CD4-positive, alpha-beta T cell (primary cell): ENCODE data around the gene RBM19. TPM values are rescaled to one million over a fixed set of nuclear protein-coding genes. Genes with fewer than 3 reads are reported as not detected.
A peak's percentile ranks its signal among the peaks of the same experiment; 100 is the strongest.

Source experiments
- ATAC-seq: fragments of 200-7000 bp; cut with Tn5 transposase; one replicate; pipeline ENCODE4 v1.10.0; 2022; ENCODE audit warnings: mild to moderate bottlenecking; ENCODE audit not compliant: poor library complexity
- CTCF ChIA-PET: fragments of 350-600 bp; sonication (Branson Sonifier 250); formaldehyde crosslinking; loops from one replicate; lab custom pipeline; 2021; ENCODE audit warnings: antibody characterized with exemption, inconsistent platforms; lab: Charles Lee
- POLR2A ChIA-PET: fragments of 350-600 bp; sonication (Branson Sonifier 250); formaldehyde crosslinking; loops from one replicate; lab custom pipeline; 2021; ENCODE audit warnings: antibody characterized with exemption, inconsistent platforms; lab: Charles Lee
- DNase-seq, 14 experiments: peaks; one replicate each; pipeline ENCODE4 v3.0.0-alpha.2; 2013 to 2020; ENCODE audit warnings: mixed read lengths in 2 of 14
- H3K27ac ChIP-seq, 2 donors: one replicate each; pipeline versions ENCODE4 v1.5.1 to v1.7.0; 2013; ENCODE audit warnings: low read length in 2 of 2, low read depth in 1 of 2, mild to moderate bottlenecking in 1 of 2
- H3K27me3 ChIP-seq, 2 experiments: 1 replicate in 1 of 2; 2 replicates in 1 of 2; pipeline versions ENCODE4 v1.6.1 to v1.7.0; 2013; ENCODE audit warnings: low read length in 2 of 2, control low read depth in 1 of 2, mild to moderate bottlenecking in 1 of 2, moderate library complexity in 1 of 2; ENCODE audit not compliant: insufficient read depth in 2 of 2, control insufficient read depth in 1 of 2
- H3K36me3 ChIP-seq: one replicate; pipeline ENCODE4 v1.6.1; 2013; ENCODE audit warnings: low read length, control low read depth; ENCODE audit not compliant: insufficient read depth
- H3K4me1 ChIP-seq: one replicate; pipeline ENCODE4 v1.6.1; 2013; ENCODE audit warnings: low read length, control low read depth; ENCODE audit not compliant: insufficient read depth
- H3K4me3 ChIP-seq: one replicate; pipeline ENCODE4 v1.5.1; 2013; ENCODE audit warnings: mild to moderate bottlenecking, low read length, moderate library complexity
- H3K9me3 ChIP-seq, 2 experiments: 1 replicate in 1 of 2; 2 replicates in 1 of 2; pipeline versions ENCODE4 v1.6.1 to v1.7.0; 2013; ENCODE audit warnings: low read length in 2 of 2, mild to moderate bottlenecking in 2 of 2, control low read depth in 1 of 2, moderate library complexity in 1 of 2; ENCODE audit not compliant: control insufficient read depth in 1 of 2, insufficient read depth in 1 of 2
- H3K27ac Mint-ChIP-seq: one replicate; pipeline ENCODE4 v1.8.0; 2020; ENCODE audit warnings: mixed read lengths
- H3K27me3 Mint-ChIP-seq: one replicate; pipeline ENCODE4 v1.8.0; 2021; ENCODE audit warnings: mixed read lengths
- H3K36me3 Mint-ChIP-seq: one replicate; pipeline ENCODE4 v1.8.0; 2021; ENCODE audit warnings: low read depth, mixed read lengths
- H3K4me1 Mint-ChIP-seq: one replicate; pipeline ENCODE4 v1.8.0; 2021; ENCODE audit warnings: low read depth, mixed read lengths
- H3K4me3 Mint-ChIP-seq: one replicate; pipeline ENCODE4 v1.8.0; 2020; ENCODE audit warnings: mild to moderate bottlenecking, mixed read lengths
- H3K9me3 Mint-ChIP-seq: one replicate; pipeline ENCODE4 v1.8.0; 2020; ENCODE audit warnings: mixed read lengths
- intact Hi-C, 2 experiments: fragments of 100-400 bp; cut with DNase I in 1 of 2; cut with micrococcal nuclease in 1 of 2; formaldehyde crosslinking; loops; one replicate each; pipeline versions ENCODE4 v1.15.1 to v1.9.0; 2023 to 2025; cut with DNase I, micrococcal nuclease
- polyA plus RNA-seq, 2 donors: library from polyadenylated mRNA; unstranded; fragments of 120-200 nt; gene quantifications; one replicate each; pipeline ENCODE4 v1.2.1, GENCODE V29; 2013
- total RNA-seq, 174 experiments: library from RNA in 2 of 174; stranded (reverse) in 2 of 174; gene quantifications; one replicate each; pipeline ENCODE4 v1.2.3 and lab custom pipeline; 2021 to 2026
- TF ChIP-seq, protein P1 (sequence below): fragments of 200-600 bp; IDR thresholded peaks from one replicate; pipeline ENCODE4 v1.8.0; 2022; ENCODE audit warnings: antibody characterized with exemption, mild to moderate bottlenecking

Gene RBM19
- total RNA-seq (10 to 100 TPM; 57.1 to 58.5 TPM), total RNA-seq (lab: John Stamatoyannopoulos, UW) (60.2 to 312 (median 107) reads per million in 172 experiments)
- 27.1 TPM for polyA plus RNA-seq (2013, experiment 1 of 2)
- polyA plus RNA-seq (2013, experiment 2 of 2), result 28.4 TPM

DNA sequence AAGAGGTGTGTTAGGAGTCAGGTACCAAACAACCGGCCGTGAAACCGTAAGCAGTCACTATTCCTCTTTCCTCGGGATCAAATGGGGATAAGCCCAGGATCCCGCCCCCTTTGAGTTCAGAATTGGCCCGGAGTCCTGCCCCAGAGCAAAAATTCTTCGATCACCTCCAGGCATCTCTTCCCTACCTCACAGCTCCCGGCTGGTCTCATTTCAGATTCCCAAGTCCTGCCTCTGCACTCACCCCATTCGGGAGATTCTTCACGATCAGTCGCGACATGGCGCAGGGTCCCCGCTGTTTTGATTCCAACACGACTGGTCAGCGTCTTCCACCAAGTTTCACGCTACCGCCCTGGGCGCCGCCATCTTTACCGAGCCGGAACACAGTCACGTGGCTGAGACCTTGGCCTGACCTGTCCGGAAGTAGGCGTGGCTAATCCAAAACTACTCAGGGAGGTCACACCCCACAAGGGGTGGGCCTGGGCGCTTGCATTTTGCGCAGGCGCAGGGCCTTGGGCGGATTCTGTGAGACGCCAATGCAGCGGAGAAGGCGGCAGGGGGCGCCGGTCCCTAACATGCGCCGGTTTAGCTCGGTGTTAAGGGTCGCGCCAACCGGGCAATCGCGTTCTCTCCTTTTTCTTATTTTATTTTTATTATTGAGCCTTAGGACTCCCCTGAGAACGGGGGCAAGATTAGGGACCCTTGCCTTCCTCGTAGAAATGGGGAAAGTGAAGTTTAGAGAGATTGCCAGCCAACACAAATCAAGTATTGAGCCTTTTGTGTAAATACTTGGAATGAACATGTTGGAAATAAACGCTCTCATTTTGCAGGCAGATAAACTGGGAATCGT lies at the start of gene RBM19:
RBM19 (minus strand) TSS at position 375 of the 847 bp plus-strand sequence; CDS start at position 277, 98 bp downstream.
- no peaks in the 10 kb centered on the region for H3K9me3 Mint-ChIP-seq
- CTCF ChIA-PET, result interaction anchor here (0.5 to 2.3 kb wide), 9 partner anchors 9 to 1951 kb away, joined by 3 to 11 read pairs (median 4); no protein-coding TSS in a partner anchor
- peak within 1 kb of the TSS; percentile 100 for H3K4me3 Mint-ChIP-seq
- Histone ChIP-seq H3K4me1 (peaks cover 21% of the 10 kb centered on the region), H3K36me3 (peaks cover 23% of the 10 kb centered on the region), H3K27ac (no peak within 1 kb of the TSS), H3K9me3 (no peaks in the 10 kb centered on the region), H3K27me3 (no peaks in the 10 kb centered on the region), H3K4me3 (peak within 1 kb of the TSS; percentile 87)
- intact Hi-C loops, result loop anchor here in 1 of 2 experiments (5.0 to 10.0 kb wide), 2 partner anchors 631 to 1951 kb away; partner anchors contain the start of gene SLC8B1
- peaks cover 44% of the 10 kb centered on the region for H3K4me1 Mint-ChIP-seq
- H3K36me3 Mint-ChIP-seq, result peaks cover 31% of the 10 kb centered on the region
- ATAC-seq, result peak; percentile 98
- POLR2A ChIA-PET, result interaction anchor here (0.8 kb wide), 1 partner anchor 47 kb away, joined by 3 read pairs; no protein-coding TSS in a partner anchor
- peak; percentile 93 to 99 (median 96) for DNase-seq
- H3K27me3 Mint-ChIP-seq, result peaks cover 3% of the 10 kb centered on the region
- TF ChIP-seq, protein P1, sequence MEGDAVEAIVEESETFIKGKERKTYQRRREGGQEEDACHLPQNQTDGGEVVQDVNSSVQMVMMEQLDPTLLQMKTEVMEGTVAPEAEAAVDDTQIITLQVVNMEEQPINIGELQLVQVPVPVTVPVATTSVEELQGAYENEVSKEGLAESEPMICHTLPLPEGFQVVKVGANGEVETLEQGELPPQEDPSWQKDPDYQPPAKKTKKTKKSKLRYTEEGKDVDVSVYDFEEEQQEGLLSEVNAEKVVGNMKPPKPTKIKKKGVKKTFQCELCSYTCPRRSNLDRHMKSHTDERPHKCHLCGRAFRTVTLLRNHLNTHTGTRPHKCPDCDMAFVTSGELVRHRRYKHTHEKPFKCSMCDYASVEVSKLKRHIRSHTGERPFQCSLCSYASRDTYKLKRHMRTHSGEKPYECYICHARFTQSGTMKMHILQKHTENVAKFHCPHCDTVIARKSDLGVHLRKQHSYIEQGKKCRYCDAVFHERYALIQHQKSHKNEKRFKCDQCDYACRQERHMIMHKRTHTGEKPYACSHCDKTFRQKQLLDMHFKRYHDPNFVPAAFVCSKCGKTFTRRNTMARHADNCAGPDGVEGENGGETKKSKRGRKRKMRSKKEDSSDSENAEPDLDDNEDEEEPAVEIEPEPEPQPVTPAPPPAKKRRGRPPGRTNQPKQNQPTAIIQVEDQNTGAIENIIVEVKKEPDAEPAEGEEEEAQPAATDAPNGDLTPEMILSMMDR, result peak; percentile 95
- H3K27ac Mint-ChIP-seq, result peak within 1 kb of the TSS; percentile 90

GRCh38 chr12:114015851-114016250 lies 49.7 kb upstream of the RBM19 start:
- H3K27me3 Mint-ChIP-seq, result peaks cover 40% of the 10 kb centered on the region
- Histone ChIP-seq H3K27me3 (peaks cover 0 to 10% of the 10 kb centered on the region in 2 experiments), H3K36me3 (no peaks in the 10 kb centered on the region), H3K4me1 (no peaks in the 10 kb centered on the region), H3K9me3 (no peaks in the 10 kb centered on the region), H3K27ac (no peak overlapping the region), H3K4me3 (no peak overlapping the region)
- ChIA-PET POLR2A (no interaction called here), CTCF (no interaction called here)
- H3K36me3 Mint-ChIP-seq, result no peaks in the 10 kb centered on the region
- H3K27ac Mint-ChIP-seq, result no peak overlapping the region
- no peaks in the 10 kb centered on the region for H3K9me3 Mint-ChIP-seq
- ATAC-seq, result no peak
- TF ChIP-seq, protein P1, result no peak
- no peak for DNase-seq
- H3K4me1 Mint-ChIP-seq, result no peaks in the 10 kb centered on the region
- H3K4me3 Mint-ChIP-seq, result no peak overlapping the region
- intact Hi-C loops, result no loop called here

- Mint-ChIP-seq H3K36me3 (no peaks in the 10 kb centered on the region), H3K27ac (no peak overlapping the region), H3K4me3 (no peak overlapping the region), H3K27me3 (peaks cover 35% of the 10 kb centered on the region), H3K4me1 (no peaks in the 10 kb centered on the region), H3K9me3 (no peaks in the 10 kb centered on the region)
- Histone ChIP-seq H3K36me3 (no peaks in the 10 kb centered on the region), H3K27ac (no peak overlapping the region), H3K27me3 (peaks cover 0 to 4% of the 10 kb centered on the region in 2 experiments), H3K4me1 (no peaks in the 10 kb centered on the region), H3K9me3 (no peaks in the 10 kb centered on the region), H3K4me3 (no peak overlapping the region)
- no peak for DNase-seq
- ATAC-seq, result no peak
- ChIA-PET CTCF (no interaction called here), POLR2A (no interaction called here)
- TF ChIP-seq, protein P1, result no peak
- intact Hi-C loops, result no loop called here
These were observed 47.6 kb upstream of the RBM19 start for GRCh38 chr12:114013575-114014345.
